GM19351 (cell line): Measurements from ENCODE around the gene SMLR1.

Experiments
- ATAC-seq: cut with Tn5 transposase; IDR thresholded peaks from one replicate; pipeline ENCODE4 v1.9.1; 2021; ENCODE audit warnings: mild to moderate bottlenecking, moderate library complexity; ENCODE audit not compliant: unreplicated experiment

SMLR1 gene

GRCh38 chr6:130849594-130849993, 22.4 kb downstream of the SMLR1 start:
- ATAC-seq = no peak

- no peak for ATAC-seq
These were observed 23.8 kb downstream of the SMLR1 start for GRCh38 chr6:130851026-130851425.

GRCh38 chr6:130852844-130853554, 25.8 kb downstream of the SMLR1 start:
- no peak for ATAC-seq

GRCh38 chr6:130853555-130854183, 26.5 kb downstream of the SMLR1 start:
- ATAC-seq = no peak

GRCh38 chr6:130858054-130858453, 30.8 kb downstream of the SMLR1 start:
- ATAC-seq = no peak

- no peak for ATAC-seq
These were observed 31.4 kb downstream of the SMLR1 start for GRCh38 chr6:130858498-130859160.

GRCh38 chr6:130859161-130859867, 32.1 kb downstream of the SMLR1 start:
- no peak for ATAC-seq

- ATAC-seq = no peak
These were observed 35.2 kb downstream of the SMLR1 start for GRCh38 chr6:130862370-130862769.

GRCh38 chr6:130863415-130864230, 36.4 kb downstream of the SMLR1 start:
- ATAC-seq = no peak

GRCh38 chr6:130864344-130864743, 37.1 kb downstream of the SMLR1 start:
- no peak for ATAC-seq

- no peak for ATAC-seq
These were observed 38.6 kb downstream of the SMLR1 start for GRCh38 chr6:130865793-130866192.

- no peak for ATAC-seq
These were observed 42.5 kb downstream of the SMLR1 start for GRCh38 chr6:130869681-130870080.

- ATAC-seq = no peak
These were observed 43.1 kb downstream of the SMLR1 start for GRCh38 chr6:130870179-130870880.

GRCh38 chr6:130872250-130873095, 45.3 kb downstream of the SMLR1 start:
- peak; percentile 82 for ATAC-seq

GRCh38 chr6:130873746-130874145, 46.5 kb downstream of the SMLR1 start:
- ATAC-seq = no peak

GRCh38 chr6:130879826-130880225, 52.6 kb downstream of the SMLR1 start:
- ATAC-seq = no peak

GRCh38 chr6:130882370-130882769, 55.2 kb downstream of the SMLR1 start:
- ATAC-seq = no peak

- peak; percentile 95 for ATAC-seq
These were observed 58.4 kb downstream of the SMLR1 start for GRCh38 chr6:130885392-130886192.
